Common myeloid progenitor, CD34-positive (primary cell): Measurements from ENCODE around the gene KYAT1.
A peak's percentile ranks its signal among the peaks of the same experiment; 100 is the strongest.

Experiments used
- CTCF ChIA-PET: fragments of 350-600 bp; sonication (Branson Sonifier 250); formaldehyde crosslinking; loops from one replicate; lab custom pipeline; 2021; ENCODE audit warnings: antibody characterized with exemption; lab: Charles Lee
- POLR2A ChIA-PET: fragments of 350-600 bp; sonication (Branson Sonifier 250); formaldehyde crosslinking; loops from one replicate; lab custom pipeline; 2021; ENCODE audit warnings: antibody characterized with exemption; lab: Charles Lee
- DNase-seq, 3 donors: peaks; one replicate each; pipeline versions ENCODE4 v3.0.0 to v3.0.0-alpha.2; 2013
- H3K27ac ChIP-seq, 2 experiments: 1 replicate in 1 of 2; 2 replicates in 1 of 2; pipeline ENCODE4 v1.7.0; 2013; ENCODE audit warnings: inconsistent platforms in 2 of 2, low read length in 2 of 2, mild to moderate bottlenecking in 2 of 2, low read depth in 1 of 2, moderate library complexity in 1 of 2; ENCODE audit not compliant: severe bottlenecking in 2 of 2, insufficient read depth in 1 of 2, poor library complexity in 1 of 2
- H3K27me3 ChIP-seq, 5 experiments: replicated peaks in 2 of 5; 1 replicate in 3 of 5; 2 replicates in 2 of 5; pipeline versions ENCODE4 v1.6.1 to v1.7.0; 2013; ENCODE audit warnings: low read length in 4 of 5, mild to moderate bottlenecking in 2 of 5, moderate library complexity in 2 of 5, inconsistent platforms in 1 of 5; ENCODE audit not compliant: insufficient read depth in 5 of 5, control insufficient read depth in 4 of 5
- H3K36me3 ChIP-seq, 4 experiments: 1 replicate in 2 of 4; 2 replicates in 2 of 4; pipeline versions ENCODE4 v1.6.1 to v1.7.0; 2013; ENCODE audit warnings: low read length in 3 of 4, control low read depth in 1 of 4, mild to moderate bottlenecking in 1 of 4; ENCODE audit not compliant: control insufficient read depth in 4 of 4, insufficient read depth in 4 of 4
- H3K4me1 ChIP-seq, 4 experiments: 1 replicate in 3 of 4; 2 replicates in 1 of 4; pipeline versions ENCODE4 v1.6.1 to v1.7.1; 2013; ENCODE audit warnings: low read length in 3 of 4, mild to moderate bottlenecking in 3 of 4, control low read depth in 1 of 4, inconsistent platforms in 1 of 4, moderate library complexity in 1 of 4; ENCODE audit not compliant: control insufficient read depth in 4 of 4, insufficient read depth in 4 of 4; ENCODE audit errors: control extremely low read depth in 1 of 4
- H3K4me3 ChIP-seq, 7 experiments: 1 replicate in 4 of 7; 2 replicates in 3 of 7; pipeline versions ENCODE4 v1.5.1 to v1.7.0; 2013; ENCODE audit warnings: mild to moderate bottlenecking in 7 of 7, low read length in 6 of 7, moderate library complexity in 6 of 7, inconsistent platforms in 2 of 7, low read depth in 2 of 7, control low read depth in 1 of 7; ENCODE audit not compliant: insufficient read depth in 4 of 7, control insufficient read depth in 1 of 7; ENCODE audit errors: extremely low read depth in 1 of 7
- H3K9me3 ChIP-seq, 5 experiments: 1 replicate in 4 of 5; 2 replicates in 1 of 5; pipeline versions ENCODE4 v1.6.1 to v1.7.1; 2013; ENCODE audit warnings: low read length in 4 of 5, mild to moderate bottlenecking in 2 of 5, inconsistent platforms in 1 of 5, low read depth in 1 of 5, moderate library complexity in 1 of 5; ENCODE audit not compliant: control insufficient read depth in 4 of 5, insufficient read depth in 2 of 5; ENCODE audit errors: control extremely low read depth in 1 of 5
- WGBS: methylation state at CpG from one replicate; pipeline ENCODE4 v1.1.5; 2013; ENCODE audit not compliant: insufficient coverage; 5-methylcytosine and 5-hydroxymethylcytosine counted together

KYAT1 gene

DNA sequence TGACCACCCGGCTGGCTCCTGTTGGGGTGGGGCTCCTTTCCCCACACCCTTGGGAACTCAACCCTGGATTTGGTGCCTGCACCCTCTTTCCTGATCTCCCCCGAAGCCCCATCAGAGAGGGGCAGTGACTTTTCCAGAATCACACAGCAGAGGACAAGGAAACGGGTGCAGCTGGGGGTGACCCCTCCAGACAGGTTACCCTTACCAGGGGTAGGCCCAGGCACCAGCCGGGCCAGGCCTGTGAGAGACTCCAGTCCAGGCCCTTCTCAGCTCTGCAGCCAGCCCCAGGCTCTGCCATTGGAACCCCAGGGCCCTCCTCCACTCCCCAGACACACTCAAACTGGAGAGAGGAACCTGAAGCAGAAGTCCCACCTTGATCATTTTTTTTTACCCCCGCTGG, 20.1 kb upstream of the KYAT1 start:
- no peak for DNase-seq
- Histone ChIP-seq H3K27me3 (no peaks in the 10 kb centered on the region), H3K9me3 (no peaks in the 10 kb centered on the region), H3K36me3 (peaks cover 0 to 3% (median 1%) of the 10 kb centered on the region in 4 experiments), H3K4me1 (peaks cover 8 to 60% (median 49%) of the 10 kb centered on the region in 4 experiments), H3K4me3 (peak overlapping the region in 1 of 7 experiments; percentile 38), H3K27ac (peak overlapping the region in 1 of 2 experiments; percentile 54)
- POLR2A ChIA-PET, result interaction anchor here (0.6 kb wide), 1 partner anchor 23 kb away, joined by 3 read pairs; no protein-coding TSS in a partner anchor
- CTCF ChIA-PET, result interaction anchor here (1.1 to 1.7 kb wide), 3 partner anchors 16 to 26 kb away, joined by 3 to 7 read pairs (median 5); no protein-coding TSS in a partner anchor
- WGBS, result 90% methylated on average over 2 of the region's 5 CpGs

DNA sequence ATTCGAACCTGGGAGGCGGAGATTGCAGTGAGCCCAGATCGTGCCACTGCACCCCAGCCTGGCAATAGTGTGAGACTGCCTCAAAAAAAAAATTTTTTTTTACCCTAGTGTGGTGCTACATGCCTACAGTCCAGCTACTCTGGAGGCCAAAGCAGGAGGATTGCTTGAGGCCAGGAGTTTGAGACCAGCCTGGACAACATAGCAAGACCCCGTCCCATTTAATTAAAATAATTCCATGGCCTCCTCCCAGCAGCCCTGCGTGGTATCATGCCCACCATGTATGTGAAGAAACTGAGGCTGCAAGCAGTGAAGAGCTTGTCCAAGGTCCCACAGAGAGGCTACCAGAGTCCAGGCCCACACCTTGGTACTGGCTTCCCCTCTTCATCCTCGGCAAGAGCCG, 19.6 kb upstream of the KYAT1 start:
- H3K4me1 ChIP-seq, result peaks cover 8 to 60% (median 49%) of the 10 kb centered on the region in 4 experiments
- H3K27me3 ChIP-seq, result no peaks in the 10 kb centered on the region
- no peak for DNase-seq
- 85% methylated on average over 5 of the region's 7 CpGs for WGBS
- H3K9me3 ChIP-seq, result no peaks in the 10 kb centered on the region
- peaks cover 0 to 2% (median 0%) of the 10 kb centered on the region in 4 experiments for H3K36me3 ChIP-seq
- POLR2A ChIA-PET, result no interaction called here
- H3K27ac ChIP-seq, result peak overlapping the region in 1 of 2 experiments; percentile 60
- CTCF ChIA-PET, result interaction anchor here (1.1 to 1.7 kb wide), 4 partner anchors 15 to 27 kb away, joined by 3 to 7 read pairs (median 4); partner anchors contain the start of gene PHYHD1
- no peak overlapping the region for H3K4me3 ChIP-seq

DNA sequence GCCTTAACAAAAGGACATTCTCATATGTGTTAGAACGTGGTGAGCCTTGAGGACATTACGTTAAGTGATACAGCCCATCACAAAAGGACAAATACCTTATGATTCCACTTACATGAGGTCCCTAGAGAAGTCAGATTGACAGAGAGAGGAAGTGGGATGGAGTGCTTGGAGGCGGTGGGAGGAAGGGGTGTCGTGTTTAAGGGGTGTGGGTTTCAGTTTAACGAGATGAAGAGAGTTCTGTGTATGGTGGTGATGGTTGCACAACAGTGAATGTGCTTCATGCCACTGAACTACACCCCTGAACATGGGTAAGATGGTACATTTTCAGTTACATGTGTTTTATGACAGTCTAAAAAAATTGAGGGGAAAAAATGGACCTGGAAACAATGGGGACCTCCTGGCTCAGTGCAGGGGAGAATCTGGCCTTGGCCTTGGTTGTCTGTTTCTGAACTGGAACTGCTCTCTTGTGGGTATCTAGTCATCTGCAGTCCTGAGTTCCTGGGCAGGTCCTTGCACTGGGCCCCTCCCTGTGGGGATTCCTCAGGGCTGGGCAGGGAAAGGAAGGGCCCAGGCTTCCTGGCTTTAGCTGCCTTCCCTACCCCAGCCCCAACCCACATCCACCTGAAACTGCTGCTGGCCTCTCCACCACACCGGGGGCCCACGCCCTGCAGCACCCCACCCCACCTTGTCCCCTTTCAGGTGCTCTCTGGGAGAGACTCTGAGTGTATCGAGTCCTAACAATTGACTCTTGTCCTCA, 18.0 kb upstream of the KYAT1 start:
- POLR2A ChIA-PET, result interaction anchor here (0.7 kb wide), 1 partner anchor 20 kb away, joined by 3 read pairs; no protein-coding TSS in a partner anchor
- peak in 2 of 3 donors; percentile 74 to 75 for DNase-seq
- 19% methylated on average over 6 of the region's 8 CpGs for WGBS
- CTCF ChIA-PET, result interaction anchor here (1.3 to 1.6 kb wide), 2 partner anchors 17 to 21 kb away, joined by 3 to 4 read pairs; partner anchors contain the start of gene PHYHD1
- peaks cover 0 to 8% (median 7%) of the 10 kb centered on the region in 4 experiments for H3K36me3 ChIP-seq
- peak overlapping the region; percentile 27 to 60 for H3K27ac ChIP-seq
- H3K27me3 ChIP-seq, result no peaks in the 10 kb centered on the region
- H3K9me3 ChIP-seq, result no peaks in the 10 kb centered on the region
- H3K4me1 ChIP-seq, result peaks cover 8 to 60% (median 49%) of the 10 kb centered on the region in 4 experiments
- H3K4me3 ChIP-seq, result peak overlapping the region in 1 of 7 experiments; percentile 38

DNA sequence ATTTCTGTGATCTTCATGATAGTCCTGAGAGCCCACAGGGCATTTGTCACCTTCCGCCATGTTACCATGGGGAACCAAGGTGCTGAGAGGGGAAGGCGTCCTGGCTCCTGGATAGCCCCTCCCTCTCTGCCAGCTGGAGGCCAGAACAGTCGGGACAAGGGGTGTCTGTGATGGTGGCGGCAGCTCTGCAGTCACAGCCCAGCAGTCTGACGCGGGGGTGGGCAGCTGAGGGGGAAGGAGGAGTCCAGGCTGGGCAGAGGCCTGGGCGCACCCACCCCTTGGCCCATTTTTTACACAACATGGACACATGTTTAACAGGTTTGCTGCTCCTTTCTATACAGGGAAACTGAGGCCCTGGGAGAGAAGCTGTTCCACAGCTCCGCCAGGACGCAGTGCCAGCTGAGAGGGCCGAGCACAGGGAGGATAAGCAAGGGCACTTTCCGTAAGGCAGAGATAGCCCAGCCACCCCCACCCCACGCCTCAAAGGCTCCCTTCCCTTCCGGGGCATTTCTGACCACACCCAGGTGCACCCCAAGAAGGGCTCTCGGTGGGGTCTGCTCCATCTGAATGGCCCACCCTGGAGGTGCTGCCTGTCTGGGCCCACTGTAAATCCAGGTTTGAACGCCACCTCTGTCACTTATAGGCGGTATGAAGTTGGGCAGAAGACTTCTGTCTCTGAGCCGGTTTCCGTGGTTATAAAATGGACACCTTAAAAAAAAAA, 17.3 kb upstream of the KYAT1 start:
- POLR2A ChIA-PET, result no interaction called here
- no peak for DNase-seq
- WGBS, result 89% methylated on average over 14 of the region's 18 CpGs
- H3K36me3 ChIP-seq, result peaks cover 0 to 8% (median 7%) of the 10 kb centered on the region in 4 experiments
- peak overlapping the region in 1 of 2 experiments; percentile 60 for H3K27ac ChIP-seq
- H3K27me3 ChIP-seq, result no peaks in the 10 kb centered on the region
- CTCF ChIA-PET, result interaction anchor here (0.6 kb wide), 1 partner anchor 51 kb away, joined by 3 read pairs; no protein-coding TSS in a partner anchor
- H3K4me1 ChIP-seq, result peaks cover 8 to 55% (median 49%) of the 10 kb centered on the region in 4 experiments
- no peaks in the 10 kb centered on the region for H3K9me3 ChIP-seq
- H3K4me3 ChIP-seq, result peak overlapping the region in 1 of 7 experiments; percentile 38

DNA sequence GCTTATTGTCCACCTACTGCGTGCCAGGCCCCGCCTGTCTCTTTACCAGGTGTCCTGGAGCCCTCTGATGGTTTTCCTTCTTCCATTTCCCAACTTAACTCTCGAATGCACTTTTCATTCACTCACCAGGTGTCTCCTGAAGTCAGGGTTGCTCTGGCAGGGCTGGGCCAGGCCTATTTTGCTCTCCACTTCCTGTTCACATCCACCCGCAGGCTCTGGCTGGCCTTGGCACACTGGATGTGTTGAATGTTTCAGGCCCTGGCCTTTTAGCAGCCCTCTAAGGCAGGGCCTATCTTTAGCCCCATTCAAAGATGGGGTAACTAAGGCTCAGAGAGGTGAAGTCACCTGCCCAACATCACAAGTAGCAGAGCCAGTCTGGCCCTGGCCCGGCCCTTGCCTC, 16.6 kb upstream of the KYAT1 start:
- Histone ChIP-seq H3K9me3 (no peaks in the 10 kb centered on the region), H3K27me3 (no peaks in the 10 kb centered on the region), H3K27ac (peak overlapping the region in 1 of 2 experiments; percentile 32), H3K4me1 (peaks cover 8 to 51% (median 48%) of the 10 kb centered on the region in 4 experiments), H3K4me3 (no peak overlapping the region), H3K36me3 (peaks cover 0 to 10% (median 8%) of the 10 kb centered on the region in 4 experiments)
- ChIA-PET POLR2A (no interaction called here), CTCF (interaction anchor here (0.6 to 2.6 kb wide), 2 partner anchors 20 to 52 kb away, joined by 3 to 9 read pairs; no protein-coding TSS in a partner anchor)
- WGBS, result 91% methylated on average over 3 of the region's 5 CpGs
- DNase-seq, result no peak

DNA sequence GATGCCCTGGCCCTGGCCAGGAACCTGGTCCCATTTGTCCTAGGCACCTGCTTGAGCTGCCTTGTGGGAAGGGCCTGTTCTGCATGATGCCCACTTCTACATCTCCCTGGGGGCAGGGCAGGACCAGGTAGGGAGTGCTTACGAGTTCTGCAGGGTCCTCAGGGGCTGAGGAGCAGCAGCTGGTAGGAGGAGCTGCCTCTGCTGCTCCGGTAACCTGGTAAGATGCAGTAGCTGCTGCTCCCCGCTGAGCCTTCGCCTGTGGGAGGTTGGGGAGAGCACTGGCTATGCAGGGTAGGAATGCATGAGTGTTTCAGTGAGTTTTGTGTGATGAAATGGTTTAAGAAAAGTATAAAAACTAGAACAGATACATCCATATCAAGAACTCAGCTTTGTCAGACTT, 13.8 kb upstream of the KYAT1 start:
- WGBS, result 84% methylated on average over 2 of the region's 4 CpGs
- POLR2A ChIA-PET, result no interaction called here
- Histone ChIP-seq H3K4me1 (peaks cover 7 to 28% (median 25%) of the 10 kb centered on the region in 4 experiments), H3K27me3 (no peaks in the 10 kb centered on the region), H3K36me3 (peaks cover 4 to 33% (median 17%) of the 10 kb centered on the region in 4 experiments), H3K9me3 (no peaks in the 10 kb centered on the region), H3K4me3 (no peak overlapping the region), H3K27ac (no peak overlapping the region)
- no peak for DNase-seq
- CTCF ChIA-PET, result interaction anchor here (1.2 to 2.6 kb wide), 5 partner anchors 11 to 32 kb away, joined by 3 to 9 read pairs (median 5); no protein-coding TSS in a partner anchor
